Measurements from ENCODE around the gene SLC22A6.

SLC22A6 gene

GRCh38 chr11:62999156-62999555, 14.4 kb upstream of the SLC22A6 start:
- Histone ChIP-seq H3K27ac (replicated peaks) (no peak overlapping the region), H3K4me3 (replicated peaks; ENCODE audit: insufficient read depth, low read length) (no peak overlapping the region), H3K27me3 (ENCODE audit: insufficient read depth, poor library complexity, severe bottlenecking) (peaks cover 2% of the 10 kb centered on the region)
- no peak for TF ChIP-seq POLR2AphosphoS5 (IDR thresholded peaks at IDR 0.05; ENCODE audit: low read depth)
- no peak for TF ChIP-seq CTCF (IDR thresholded peaks at IDR 0.05; ENCODE audit: insufficient read depth, low read length)
- no peak for DNase-seq (ENCODE audit: low read depth in 1 of 2, low spot score in 1 of 2)

GRCh38 chr11:62996271-62996670, 11.5 kb upstream of the SLC22A6 start:
- DNase-seq (ENCODE audit: low read depth in 1 of 2, low spot score in 1 of 2), result no peak
- H3K4me3 ChIP-seq (replicated peaks; ENCODE audit: insufficient read depth, low read length), result no peak overlapping the region
- H3K27me3 ChIP-seq (ENCODE audit: insufficient read depth, poor library complexity, severe bottlenecking), result no peaks in the 10 kb centered on the region
- TF ChIP-seq SPI1 (IDR thresholded peaks at IDR 0.05; ENCODE audit: borderline replicate concordance, low read depth), result no peak
- no peak for TF ChIP-seq CTCF (IDR thresholded peaks at IDR 0.05; ENCODE audit: insufficient read depth, low read length)
- no peak for TF ChIP-seq REST (IDR thresholded peaks at IDR 0.05; ENCODE audit: insufficient replicate concordance, low read depth)
- no peak for TF ChIP-seq POLR2AphosphoS5 (IDR thresholded peaks at IDR 0.05; ENCODE audit: low read depth)
- H3K27ac ChIP-seq (replicated peaks), result no peak overlapping the region

- no peak for DNase-seq (ENCODE audit: low read depth in 1 of 2, low spot score in 1 of 2)
- Histone ChIP-seq H3K27me3 (ENCODE audit: insufficient read depth, poor library complexity, severe bottlenecking) (no peaks in the 10 kb centered on the region), H3K4me3 (replicated peaks; ENCODE audit: insufficient read depth, low read length) (no peak overlapping the region), H3K27ac (replicated peaks) (no peak overlapping the region)
- no peak for TF ChIP-seq POLR2AphosphoS5 (IDR thresholded peaks at IDR 0.05; ENCODE audit: low read depth)
Observed at GRCh38 chr11:62994775-62995174, 10.0 kb upstream of the SLC22A6 start.

- no peak for DNase-seq (ENCODE audit: low read depth in 1 of 2, low spot score in 1 of 2)
- H3K27me3 ChIP-seq (ENCODE audit: insufficient read depth, poor library complexity, severe bottlenecking), result no peaks in the 10 kb centered on the region
- no peak overlapping the region for H3K4me3 ChIP-seq (replicated peaks; ENCODE audit: insufficient read depth, low read length)
- no peak for TF ChIP-seq GABPA (IDR thresholded peaks at IDR 0.05; ENCODE audit: low read depth)
- no peak for TF ChIP-seq REST (IDR thresholded peaks at IDR 0.05; ENCODE audit: insufficient replicate concordance, low read depth)
- no peak for TF ChIP-seq CTCF (IDR thresholded peaks at IDR 0.05; ENCODE audit: insufficient read depth, low read length)
- TF ChIP-seq SPI1 (IDR thresholded peaks at IDR 0.05; ENCODE audit: borderline replicate concordance, low read depth), result no peak
- TF ChIP-seq POLR2AphosphoS5 (IDR thresholded peaks at IDR 0.05; ENCODE audit: low read depth), result no peak
- no peak overlapping the region for H3K27ac ChIP-seq (replicated peaks)
Observed at GRCh38 chr11:62988276-62988675, 3.5 kb upstream of the SLC22A6 start.

All from HL-60 (cell line).